Measurements from ENCODE around the gene ZNF821. TPM values are rescaled to one million over a fixed set of nuclear protein-coding genes. Genes with fewer than 3 reads are reported as not detected.

Gene ZNF821
- total RNA-seq, 1 experiment from 2014 or later, result 4.9 TPM

DNA sequence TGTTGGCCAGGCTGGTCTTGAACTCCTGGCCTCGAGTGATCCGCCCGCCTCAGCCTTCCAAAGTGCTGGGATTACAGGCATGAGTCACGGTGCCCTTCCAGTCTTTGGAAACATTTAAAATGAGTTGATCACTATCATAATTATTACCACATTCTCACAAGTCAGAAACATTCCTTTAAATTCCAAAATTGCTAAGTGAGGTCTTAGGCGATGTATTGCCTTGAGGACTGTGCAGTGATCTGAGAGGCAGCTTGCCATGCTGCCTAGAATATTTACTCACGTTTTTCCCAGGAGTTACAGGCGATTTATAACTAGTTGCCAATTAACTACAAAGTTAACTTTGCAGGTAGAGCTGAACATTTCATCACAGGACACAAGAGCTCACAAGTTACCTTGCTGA, 43.9 kb downstream of the ZNF821 start:
- no peaks in the 10 kb centered on the region for H4K20me1 ChIP-seq (ENCODE audit: insufficient read depth)
- peaks cover 0 to 11% of the 10 kb centered on the region in 2 experiments; a peak in 2 of 4 replicates for H3K4me1 ChIP-seq (ENCODE audit: control insufficient read depth in 1 of 2, insufficient read depth in 2 of 2, low read length in 2 of 2)
- TF ChIP-seq CBX3 (IDR thresholded peaks at IDR 0.05; ENCODE audit: low read depth) (no peak), SP1 (IDR thresholded peaks at IDR 0.05; ENCODE audit: low read depth) (no peak), CEBPB (IDR thresholded peaks at IDR 0.05; ENCODE audit: low read depth) (no peak), ZFX (IDR thresholded peaks at IDR 0.05) (no peak), YY1 (IDR thresholded peaks at IDR 0.05; ENCODE audit: extremely low read depth, insufficient replicate concordance, low read depth, low read length) (no peak)
- TF ChIP-seq, protein P1, sequence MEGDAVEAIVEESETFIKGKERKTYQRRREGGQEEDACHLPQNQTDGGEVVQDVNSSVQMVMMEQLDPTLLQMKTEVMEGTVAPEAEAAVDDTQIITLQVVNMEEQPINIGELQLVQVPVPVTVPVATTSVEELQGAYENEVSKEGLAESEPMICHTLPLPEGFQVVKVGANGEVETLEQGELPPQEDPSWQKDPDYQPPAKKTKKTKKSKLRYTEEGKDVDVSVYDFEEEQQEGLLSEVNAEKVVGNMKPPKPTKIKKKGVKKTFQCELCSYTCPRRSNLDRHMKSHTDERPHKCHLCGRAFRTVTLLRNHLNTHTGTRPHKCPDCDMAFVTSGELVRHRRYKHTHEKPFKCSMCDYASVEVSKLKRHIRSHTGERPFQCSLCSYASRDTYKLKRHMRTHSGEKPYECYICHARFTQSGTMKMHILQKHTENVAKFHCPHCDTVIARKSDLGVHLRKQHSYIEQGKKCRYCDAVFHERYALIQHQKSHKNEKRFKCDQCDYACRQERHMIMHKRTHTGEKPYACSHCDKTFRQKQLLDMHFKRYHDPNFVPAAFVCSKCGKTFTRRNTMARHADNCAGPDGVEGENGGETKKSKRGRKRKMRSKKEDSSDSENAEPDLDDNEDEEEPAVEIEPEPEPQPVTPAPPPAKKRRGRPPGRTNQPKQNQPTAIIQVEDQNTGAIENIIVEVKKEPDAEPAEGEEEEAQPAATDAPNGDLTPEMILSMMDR (IDR thresholded peaks at IDR 0.05 in 2 of 3, conservative IDR thresholded peaks at IDR 0.05 in 1 of 3; ENCODE audit: borderline replicate concordance in 1 of 3, insufficient read depth in 1 of 3, low read depth in 2 of 3, low read length in 2 of 3), result no peak
- no peaks in the 10 kb centered on the region for H3K9me2 ChIP-seq (ENCODE audit: insufficient read depth)
- intact Hi-C loops (cut with micrococcal nuclease), result no loop called here
- no TSS peak for BruUV-seq (replicated peaks)
- H3K36me3 ChIP-seq (ENCODE audit: control insufficient read depth in 1 of 2, insufficient read depth in 2 of 2, low read length in 2 of 2), result no peaks in the 10 kb centered on the region
- H3K9ac ChIP-seq (ENCODE audit: low read length), result no peak overlapping the region
- ChIA-PET RAD21 (ENCODE audit: low non-redundant PET in 1 of 2, low total read pairs in 2 of 2, uncharacterized antibody in 2 of 2, unreplicated experiment in 2 of 2) (no interaction called here), POLR2A (interaction anchor here (1.2 kb wide), 2 partner anchors 9 to 18 kb away, joined by 3 to 4 read pairs; no protein-coding TSS in a partner anchor), CTCF (interaction anchor here (1.4 kb wide), 1 partner anchor 121 kb away, joined by 3 read pairs; no protein-coding TSS in a partner anchor)
- ATAC-seq (no peak), DNase-seq (ENCODE audit: low read depth, low spot score) (no peak)
- H3K4me2 ChIP-seq (ENCODE audit: low read length), result no peak overlapping the region
- no peak overlapping the region for H2AFZ ChIP-seq (ENCODE audit: low read depth, low read length, poor library complexity, severe bottlenecking)
- no peak overlapping the region for H3K4me3 ChIP-seq (replicated peaks in 1 of 2; ENCODE audit: low read depth in 1 of 2, low read length in 2 of 2)
- H3K27me3 ChIP-seq (ENCODE audit: insufficient read depth, low read length), result no peaks in the 10 kb centered on the region
- H3K27ac ChIP-seq (ENCODE audit: low read depth, low read length), result no peak overlapping the region
- H3K79me2 ChIP-seq (ENCODE audit: insufficient read depth, low read length), result no peaks in the 10 kb centered on the region
- no peaks in the 10 kb centered on the region for H3K9me3 ChIP-seq (ENCODE audit: control insufficient read depth in 1 of 2, insufficient read depth in 1 of 2, low read depth in 1 of 2, low read length in 2 of 2)

GRCh38 chr16:71837150-71837549, 46.8 kb downstream of the ZNF821 start:
- Histone ChIP-seq H3K4me3 (replicated peaks in 1 of 2; ENCODE audit: low read depth in 1 of 2, low read length in 2 of 2) (no peak overlapping the region), H3K4me1 (ENCODE audit: control insufficient read depth in 1 of 2, insufficient read depth in 2 of 2, low read length in 2 of 2) (no peaks in the 10 kb centered on the region), H3K27ac (ENCODE audit: low read depth, low read length) (no peak overlapping the region), H3K9me2 (ENCODE audit: insufficient read depth) (no peaks in the 10 kb centered on the region), H3K9ac (ENCODE audit: low read length) (no peak overlapping the region), H3K4me2 (ENCODE audit: low read length) (no peak overlapping the region), H2AFZ (ENCODE audit: low read depth, low read length, poor library complexity, severe bottlenecking) (no peak overlapping the region), H3K27me3 (ENCODE audit: insufficient read depth, low read length) (no peaks in the 10 kb centered on the region), H3K36me3 (ENCODE audit: control insufficient read depth in 1 of 2, insufficient read depth in 2 of 2, low read length in 2 of 2) (no peaks in the 10 kb centered on the region), H4K20me1 (ENCODE audit: insufficient read depth) (no peaks in the 10 kb centered on the region), H3K79me2 (ENCODE audit: insufficient read depth, low read length) (no peaks in the 10 kb centered on the region), H3K9me3 (ENCODE audit: control insufficient read depth in 1 of 2, insufficient read depth in 1 of 2, low read depth in 1 of 2, low read length in 2 of 2) (no peaks in the 10 kb centered on the region)
- intact Hi-C loops (cut with micrococcal nuclease), result no loop called here
- no peak for DNase-seq (ENCODE audit: low read depth, low spot score)
- ATAC-seq, result no peak
- ChIA-PET RAD21 (ENCODE audit: low non-redundant PET in 1 of 2, low total read pairs in 2 of 2, uncharacterized antibody in 2 of 2, unreplicated experiment in 2 of 2) (no interaction called here), POLR2A (no interaction called here), CTCF (no interaction called here)
- TF ChIP-seq YY1 (IDR thresholded peaks at IDR 0.05; ENCODE audit: extremely low read depth, insufficient replicate concordance, low read depth, low read length), result no peak
- BruUV-seq (replicated peaks), result no TSS peak
